ENCODE measurements around the gene EVA1C. TPM values are rescaled to one million over a fixed set of nuclear protein-coding genes. Genes with fewer than 3 reads are reported as not detected.
"Not testable (repeated sequence)": the region's sequence is repeated elsewhere in the genome, so short reads cannot be mapped to it uniquely, and the experiment has no call there.

The EVA1C gene
- polyA plus RNA-seq, 10 donors: 1.8 to 3.4 (median 2.9) TPM

- not testable (repeated sequence) for DNase-seq
Measured at GRCh38 chr21:32530809-32531208, 118.3 kb downstream of the EVA1C start.

DNA sequence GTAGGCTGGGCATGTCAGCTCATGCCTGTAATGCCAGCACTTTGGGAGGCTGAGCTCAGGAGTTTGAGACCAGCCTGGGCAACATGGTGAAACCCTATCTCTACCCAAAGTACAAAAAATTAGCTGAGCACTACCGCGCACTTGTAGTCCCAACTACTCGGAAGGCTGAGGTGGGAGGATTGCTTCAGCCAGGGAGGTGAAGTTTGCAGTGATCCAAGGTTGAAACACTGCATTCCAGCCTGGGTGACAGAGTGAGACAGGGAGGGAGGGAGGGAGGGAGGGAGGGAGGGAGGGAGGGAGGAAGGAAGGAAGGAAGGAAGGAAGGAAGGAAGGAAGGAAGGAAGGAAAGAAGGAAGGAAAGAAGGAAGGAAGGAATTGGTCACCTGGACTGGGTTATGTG is 119.1 kb downstream of the EVA1C start:
- not testable (repeated sequence) for DNase-seq

DNA sequence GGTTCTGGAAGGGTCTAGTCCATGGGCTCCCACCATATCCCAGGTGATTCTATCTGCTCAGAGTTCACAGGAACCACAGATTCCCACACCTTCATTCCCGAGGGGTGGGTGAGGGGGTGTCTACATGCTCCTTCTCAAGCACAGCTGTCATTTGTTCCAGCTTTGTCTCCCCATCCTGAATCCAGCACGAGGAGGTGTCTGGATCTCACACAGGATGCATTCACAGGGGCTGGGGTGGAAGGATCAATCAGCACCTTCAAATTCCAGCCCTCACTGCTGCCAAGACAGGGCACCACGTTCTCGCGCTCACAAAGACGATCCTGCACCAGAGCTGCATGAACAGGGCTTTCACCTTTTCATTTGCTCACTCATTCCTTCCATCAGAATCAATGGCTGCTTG is 120.1 kb downstream of the EVA1C start:
- DNase-seq: no peak

DNA sequence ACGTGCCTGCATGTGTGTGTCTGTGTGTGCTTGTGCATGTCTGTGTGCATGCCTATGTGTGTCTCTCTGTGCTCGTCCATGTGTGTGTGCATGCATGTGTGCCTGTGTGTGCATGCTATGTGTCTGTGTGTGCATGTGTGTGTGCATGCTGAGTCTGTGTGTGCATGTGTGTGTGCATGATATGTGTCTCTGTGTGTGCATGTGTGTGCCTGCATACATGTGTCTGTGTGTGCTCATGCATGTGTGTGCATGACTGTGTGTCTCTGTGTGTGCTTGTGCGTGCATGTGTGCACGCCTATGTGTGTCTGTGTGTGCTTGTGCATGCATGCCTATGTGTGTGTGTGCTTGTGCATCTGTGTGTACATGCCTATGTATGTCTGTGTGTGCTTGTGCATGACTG is 120.5 kb downstream of the EVA1C start:
- no peak for DNase-seq

GRCh38 chr21:32533611-32534010 is 121.1 kb downstream of the EVA1C start:
- no peak for DNase-seq

DNA sequence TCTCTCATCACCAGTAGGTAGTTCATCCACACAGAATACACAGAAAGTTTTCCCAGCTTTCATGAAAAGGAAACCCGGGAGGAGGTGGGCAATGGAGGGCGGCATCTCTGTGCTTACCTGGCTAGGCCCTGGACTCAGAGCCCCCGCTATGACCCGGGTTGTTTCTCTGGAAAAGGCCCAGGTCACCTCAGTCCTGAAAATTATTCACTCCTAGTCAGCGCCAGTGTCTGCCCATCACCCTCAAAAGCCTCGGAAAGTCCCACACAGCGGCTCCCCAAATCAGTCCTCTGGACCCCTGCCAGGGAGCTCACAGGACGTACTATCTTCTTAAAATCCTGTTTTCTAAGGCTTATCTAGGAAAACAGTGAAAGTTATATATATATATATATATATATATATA is 121.6 kb downstream of the EVA1C start:
- DNase-seq: no peak

DNA sequence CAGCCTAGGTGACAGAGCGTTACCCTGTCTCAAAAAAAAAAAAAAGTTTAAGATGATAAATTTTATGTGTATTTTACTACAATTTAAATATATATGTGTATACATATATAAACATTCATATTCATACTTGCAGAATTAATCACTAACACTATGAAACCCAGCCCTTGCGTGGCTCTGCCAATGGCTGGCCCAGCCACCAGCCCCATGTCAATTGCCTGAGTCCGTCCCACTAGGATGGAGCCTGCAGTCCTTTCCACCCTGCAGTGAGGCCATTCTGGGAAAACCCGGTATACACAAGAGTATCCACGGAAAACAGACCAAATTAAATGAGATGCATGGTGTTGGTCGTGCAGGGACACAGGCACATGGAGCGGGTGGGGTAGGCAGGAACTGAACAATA is 123.1 kb downstream of the EVA1C start:
- DNase-seq: no peak

- no peak for DNase-seq
Measured at GRCh38 chr21:32537569-32537881, 125.0 kb downstream of the EVA1C start.

GRCh38 chr21:32538147-32538792 is 125.8 kb downstream of the EVA1C start:
- DNase-seq: no peak

DNA sequence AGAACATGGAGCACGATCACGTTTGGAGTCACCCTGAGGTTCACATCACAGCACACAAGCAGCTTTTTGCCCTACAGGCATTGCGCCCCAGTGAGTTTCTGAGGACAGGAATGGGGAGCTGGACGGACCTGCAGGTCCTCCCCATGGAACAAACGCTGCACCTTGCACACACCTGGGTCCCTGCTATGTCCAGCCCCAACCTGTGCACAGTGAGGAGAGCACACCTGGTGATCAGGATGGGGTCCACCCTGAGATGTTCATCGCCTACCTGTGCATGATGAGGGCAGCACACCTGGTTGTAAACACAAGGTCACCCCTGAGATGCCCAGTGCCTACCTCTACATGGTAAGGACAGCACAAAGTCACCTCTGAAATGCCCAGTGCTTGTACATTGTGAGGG is 126.9 kb downstream of the EVA1C start:
- no peak for DNase-seq

- not testable (repeated sequence) for DNase-seq
Measured at GRCh38 chr21:32543056-32543455, 130.6 kb downstream of the EVA1C start.

- no peak for DNase-seq
Measured at GRCh38 chr21:32543975-32544374, 131.5 kb downstream of the EVA1C start.

GRCh38 chr21:32544697-32545096 is 132.2 kb downstream of the EVA1C start:
- DNase-seq: no peak

GRCh38 chr21:32545948-32546441 is 133.5 kb downstream of the EVA1C start:
- peak in 2 of 3 donors; percentile 8 to 12 for DNase-seq

DNA sequence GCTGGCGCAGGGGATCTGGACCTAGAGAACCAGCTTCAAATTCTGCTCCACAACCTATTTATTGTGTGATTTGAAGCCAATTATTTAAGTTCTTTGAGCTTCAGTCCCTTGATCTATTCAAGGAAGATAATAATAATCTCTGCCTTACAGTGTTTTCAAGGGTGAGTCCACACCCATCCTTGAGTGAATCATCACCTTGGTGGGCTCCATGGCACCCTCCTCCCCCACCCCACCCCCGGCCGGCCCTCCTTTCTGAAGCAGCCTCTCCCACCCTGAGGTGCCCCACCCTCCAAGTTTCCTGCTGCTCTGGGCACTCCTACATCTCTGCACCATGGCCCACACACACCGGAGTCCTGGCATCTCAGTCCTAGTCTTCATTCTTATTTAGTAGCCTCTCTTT is 134.5 kb downstream of the EVA1C start:
- DNase-seq: no peak

GRCh38 chr21:32548978-32549377 is 136.5 kb downstream of the EVA1C start:
- DNase-seq: no peak

DNA sequence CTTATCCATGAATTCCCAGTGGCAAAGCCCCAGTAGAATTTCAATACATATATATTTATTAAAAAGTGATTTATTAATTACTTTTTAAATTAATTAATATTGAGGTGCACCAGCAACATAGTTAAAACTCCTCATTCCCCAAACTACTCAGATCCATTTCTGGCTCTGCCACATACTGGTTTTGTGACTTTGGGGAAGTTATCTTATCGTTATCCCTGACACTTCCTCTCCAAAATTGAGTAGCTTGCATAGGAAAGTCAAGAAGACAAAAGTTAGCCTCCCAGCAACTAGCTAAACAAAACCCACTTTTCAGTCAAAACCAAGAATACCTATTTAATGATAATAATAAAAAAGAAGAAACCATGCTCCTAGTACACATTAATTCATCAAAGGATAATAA is 136.9 kb downstream of the EVA1C start:
- no peak for DNase-seq

- DNase-seq: no peak
Measured at GRCh38 chr21:32549886-32550285, 137.4 kb downstream of the EVA1C start.

DNA sequence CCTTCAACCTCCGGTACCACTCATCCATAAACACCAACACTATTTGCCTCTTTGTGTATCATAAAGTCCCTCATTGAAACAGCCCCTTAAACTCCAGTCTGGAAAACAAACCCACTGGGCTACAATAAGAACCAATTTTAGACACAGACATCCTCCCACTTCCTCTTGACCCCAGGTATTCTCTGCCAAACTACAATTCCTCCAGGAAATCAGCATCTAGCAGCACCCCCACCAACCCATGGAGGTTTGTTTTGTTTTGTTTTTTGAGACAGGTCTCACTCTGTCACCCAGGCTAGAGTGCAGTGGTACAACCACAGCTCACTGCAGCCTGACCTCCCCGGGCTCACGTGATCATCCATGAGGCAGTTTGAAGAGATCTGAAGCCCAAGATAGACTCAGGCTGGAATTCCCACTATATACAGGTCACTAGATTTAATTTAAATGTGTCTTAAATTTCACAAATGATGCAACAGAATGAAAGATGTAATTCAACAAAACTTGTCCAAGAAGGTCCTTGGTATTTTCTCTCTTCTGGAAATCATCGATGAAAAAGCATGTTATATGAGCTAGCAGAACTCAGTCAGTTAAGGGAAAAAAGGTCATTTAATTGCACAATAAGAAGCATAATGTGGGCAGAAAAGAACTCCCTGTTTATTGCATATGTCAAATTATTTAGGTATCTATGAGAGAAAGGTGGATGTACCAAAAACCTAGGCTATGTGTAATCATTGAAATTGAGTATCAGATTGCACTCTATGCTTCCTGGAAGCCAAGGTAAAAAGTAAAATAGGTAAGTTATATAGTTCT is 142.5 kb downstream of the EVA1C start:
- DNase-seq: no peak

DNA sequence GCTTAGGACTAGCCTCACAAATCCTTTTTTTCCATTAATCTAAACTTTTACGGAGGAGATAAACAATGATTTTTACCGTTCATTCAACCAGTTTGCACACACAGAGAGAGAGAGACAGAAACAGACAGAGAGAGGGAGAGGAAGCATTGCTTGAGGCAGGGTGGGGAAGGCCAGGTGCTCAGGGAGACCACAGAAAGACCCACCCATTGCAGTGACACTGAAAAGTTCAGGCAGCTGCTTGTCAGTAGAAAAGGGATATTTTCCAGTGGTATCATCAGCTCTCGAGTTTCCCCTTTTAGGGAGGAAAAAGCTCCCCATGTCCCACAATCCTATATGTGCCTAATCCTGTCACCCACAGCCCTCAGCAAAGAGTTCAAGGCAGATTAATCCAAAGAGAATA is 145.6 kb downstream of the EVA1C start:
- no peak for DNase-seq

GRCh38 chr21:32559006-32559610 is 146.6 kb downstream of the EVA1C start:
- DNase-seq: no peak

DNA sequence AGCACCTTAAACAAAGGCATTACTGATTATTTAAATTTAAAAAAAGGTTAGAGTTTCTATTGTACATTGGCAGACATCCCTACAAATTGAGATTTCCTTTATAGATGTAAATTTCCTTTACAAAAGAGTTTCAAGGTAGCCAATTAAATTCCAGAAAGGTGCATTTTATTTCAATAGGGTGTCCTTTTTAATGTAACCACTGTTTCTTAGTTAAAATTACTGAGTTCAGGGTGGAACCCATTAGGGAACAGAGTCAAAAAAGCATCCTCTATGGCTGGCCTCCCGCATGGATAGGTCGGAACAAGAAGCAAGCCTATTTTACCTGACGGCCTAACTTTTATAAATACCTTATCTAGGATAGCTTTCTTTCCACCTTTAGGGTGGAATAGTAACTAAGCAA is 148.4 kb downstream of the EVA1C start:
- DNase-seq: no peak

DNA sequence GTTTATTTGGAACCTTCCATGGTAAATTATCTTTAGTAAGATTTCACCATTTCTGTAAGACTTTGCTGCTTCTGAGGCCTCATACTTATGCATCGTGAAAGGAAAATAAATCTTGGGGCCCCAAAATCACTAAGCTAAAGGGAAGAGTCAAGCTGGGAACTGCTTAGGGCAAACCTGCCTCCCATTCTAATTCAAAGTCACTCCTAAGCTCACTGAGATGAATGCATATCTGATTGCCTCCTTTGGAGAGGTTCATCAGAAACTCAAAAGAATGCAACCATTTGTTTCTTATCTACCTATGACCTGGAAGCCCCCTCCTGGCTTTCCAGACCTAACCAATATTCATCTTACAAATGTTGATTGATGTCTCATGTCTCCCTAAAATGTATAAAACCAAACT is 149.0 kb downstream of the EVA1C start:
- not testable (repeated sequence) for DNase-seq

Measured in muscle of back (tissue), 11 donors.